Panc1 (cell line): Measurements from ENCODE around the gene DNM3. TPM values are rescaled to one million over a fixed set of nuclear protein-coding genes. Genes with fewer than 3 reads are reported as not detected.

Source experiments
- ATAC-seq: fragments of 200-7000 bp; cut with Tn5 transposase; 2 replicates; pipeline ENCODE4 v1.9.1; 2020; ENCODE audit warnings: mild to moderate bottlenecking, moderate library complexity
- BruUV-seq: library from RNA; stranded (reverse); fragments of 400-500 nt; replicated peaks from 2 replicates; lab custom pipeline; 2021; lab: Mats Ljungman, UMichigan
- CTCF ChIA-PET: fragments of 300-600 bp; sonication (Branson Sonifier 250); formaldehyde crosslinking; loops from one replicate; lab custom pipeline; 2022; ENCODE audit warnings: antibody characterized with exemption; lab: Charles Lee
- POLR2A ChIA-PET: fragments of 300-600 bp; sonication (Branson Sonifier 250); formaldehyde crosslinking; loops from one replicate; lab custom pipeline; 2022; ENCODE audit warnings: antibody characterized with exemption; lab: Charles Lee
- DNase-seq: peaks from one replicate; pipeline ENCODE4 v3.0.0-alpha.2; 2010; ENCODE audit warnings: low read depth, low spot score
- H3K27ac ChIP-seq: 2 replicates; pipeline ENCODE4 v1.5.1; 2011; ENCODE audit warnings: mild to moderate bottlenecking, low read length, inconsistent platforms
- H3K27me3 ChIP-seq: fragments of 200-500 bp; sonication (Bioruptor generic); 2 replicates; pipeline ENCODE4 v1.6.0; 2014; ENCODE audit warnings: low read length, inconsistent platforms; ENCODE audit not compliant: control insufficient read depth, insufficient read depth
- H3K36me3 ChIP-seq: fragments of 200-500 bp; sonication (Bioruptor generic); 2 replicates; pipeline ENCODE4 v1.5.1; 2014; ENCODE audit warnings: inconsistent platforms, mild to moderate bottlenecking, low read length, moderate library complexity; ENCODE audit not compliant: control insufficient read depth, insufficient read depth
- H3K4me1 ChIP-seq: 2 replicates; pipeline ENCODE4 v1.5.1; 2011; ENCODE audit warnings: inconsistent platforms, mild to moderate bottlenecking, low read length, moderate library complexity; ENCODE audit not compliant: control insufficient read depth, insufficient read depth
- H3K4me3 ChIP-seq, 2 experiments: 2 replicates each; pipeline ENCODE4 v1.5.1; 2011 to 2012; ENCODE audit warnings: low read depth in 2 of 2, low read length in 2 of 2, mild to moderate bottlenecking in 2 of 2, inconsistent platforms in 1 of 2, moderate library complexity in 1 of 2
- H3K9me3 ChIP-seq: fragments of 200-500 bp; sonication (Bioruptor generic); 2 replicates; pipeline ENCODE4 v1.5.1; 2014; ENCODE audit warnings: low read depth, mild to moderate bottlenecking, inconsistent platforms, low read length, moderate library complexity; ENCODE audit not compliant: control insufficient read depth, insufficient read depth
- POLR2AphosphoS5 ChIP-seq: IDR thresholded peaks from 2 replicates; pipeline ENCODE4 v1.6.1; 2012; ENCODE audit warnings: mild to moderate bottlenecking, low read depth, low read length, moderate library complexity
- REST ChIP-seq, 2 experiments: IDR thresholded peaks; 2 replicates each; pipeline ENCODE4 v1.6.1; 2011 to 2012; ENCODE audit warnings: low read depth in 2 of 2, control low read depth in 1 of 2, low read length in 1 of 2, mild to moderate bottlenecking in 1 of 2, moderate library complexity in 1 of 2; ENCODE audit not compliant: insufficient read depth in 1 of 2
- SIN3A ChIP-seq: IDR thresholded peaks from 2 replicates; pipeline ENCODE4 v1.6.1; 2012; ENCODE audit warnings: low read depth, mild to moderate bottlenecking, low read length, moderate library complexity, borderline replicate concordance; ENCODE audit not compliant: insufficient read depth
- TCF7L2 ChIP-seq: IDR thresholded peaks from 2 replicates; pipeline ENCODE4 v1.6.1; 2011; ENCODE audit warnings: mild to moderate bottlenecking, low read depth, low read length, inconsistent platforms
- in situ Hi-C: cut with HindIII; loops from 2 replicates; pipeline ENCODE4 v1.10.0; 2016; ENCODE audit warnings: low sequenced_read_pairs, low pct_unique_long_range_greater_than_20kb
- intact Hi-C: fragments of 100-400 bp; cut with micrococcal nuclease; formaldehyde crosslinking; loops from one replicate; pipeline ENCODE4 v1.10.0; 2022; ENCODE audit not compliant: unreplicated experiment
- total RNA-seq: library from RNA; stranded (reverse); gene quantifications from one replicate; pipeline ENCODE4 v1.2.1, GENCODE V29; 2021; ENCODE audit not compliant: unreplicated experiment
- TF ChIP-seq, protein P1 (sequence below): fragments of 450-650 bp; IDR thresholded peaks from 2 replicates; pipeline ENCODE4 v1.5.1; 2017; ENCODE audit warnings: mild to moderate bottlenecking

Gene DNM3
- total RNA-seq, 1 experiment from 2014 or later: 0.46 TPM

DNA sequence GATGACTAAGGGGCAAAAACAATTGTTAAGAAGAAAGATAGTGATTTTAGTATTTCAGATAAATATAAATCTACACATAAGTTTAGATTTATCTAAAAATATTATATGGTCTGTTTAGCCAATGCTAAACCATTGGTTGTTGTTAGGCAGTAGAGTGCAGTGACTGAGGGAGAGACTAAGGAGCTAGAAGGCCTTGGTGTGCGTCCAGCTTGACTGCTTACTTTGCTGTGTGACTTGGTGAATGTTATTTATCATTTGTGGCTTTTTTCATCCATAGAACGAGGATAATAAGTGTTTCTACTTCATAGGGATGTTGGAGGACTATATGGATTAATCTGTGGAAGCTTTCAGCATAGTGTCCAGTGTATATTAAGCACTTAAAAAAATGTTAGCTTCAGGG, 314.5 kb downstream of the DNM3 start:
- ChIA-PET POLR2A (interaction anchor here (1.1 kb wide), 1 partner anchor 166 kb away, joined by 3 read pairs; no protein-coding TSS in a partner anchor), CTCF (no interaction called here)
- DNase-seq: no peak
- H3K27me3 ChIP-seq: no peaks in the 10 kb centered on the region
- H3K36me3 ChIP-seq: no peaks in the 10 kb centered on the region
- H3K9me3 ChIP-seq: no peaks in the 10 kb centered on the region; the same call in 1 of the 2 replicates
- no peak for ATAC-seq
- intact Hi-C loops: no loop called here
- no peak overlapping the region for H3K4me3 ChIP-seq
- H3K4me1 ChIP-seq: no peaks in the 10 kb centered on the region
- H3K27ac ChIP-seq: peak overlapping the region; percentile 52
- in situ Hi-C loops: no loop called here
- TF ChIP-seq TCF7L2: no peak
- no peak for TF ChIP-seq REST (IDR thresholded peaks at IDR 0.05; ENCODE audit: insufficient read depth in 1 of 2, low read depth in 2 of 2, low read length in 1 of 2)
- no peak for TF ChIP-seq POLR2AphosphoS5
- TF ChIP-seq, protein P1, sequence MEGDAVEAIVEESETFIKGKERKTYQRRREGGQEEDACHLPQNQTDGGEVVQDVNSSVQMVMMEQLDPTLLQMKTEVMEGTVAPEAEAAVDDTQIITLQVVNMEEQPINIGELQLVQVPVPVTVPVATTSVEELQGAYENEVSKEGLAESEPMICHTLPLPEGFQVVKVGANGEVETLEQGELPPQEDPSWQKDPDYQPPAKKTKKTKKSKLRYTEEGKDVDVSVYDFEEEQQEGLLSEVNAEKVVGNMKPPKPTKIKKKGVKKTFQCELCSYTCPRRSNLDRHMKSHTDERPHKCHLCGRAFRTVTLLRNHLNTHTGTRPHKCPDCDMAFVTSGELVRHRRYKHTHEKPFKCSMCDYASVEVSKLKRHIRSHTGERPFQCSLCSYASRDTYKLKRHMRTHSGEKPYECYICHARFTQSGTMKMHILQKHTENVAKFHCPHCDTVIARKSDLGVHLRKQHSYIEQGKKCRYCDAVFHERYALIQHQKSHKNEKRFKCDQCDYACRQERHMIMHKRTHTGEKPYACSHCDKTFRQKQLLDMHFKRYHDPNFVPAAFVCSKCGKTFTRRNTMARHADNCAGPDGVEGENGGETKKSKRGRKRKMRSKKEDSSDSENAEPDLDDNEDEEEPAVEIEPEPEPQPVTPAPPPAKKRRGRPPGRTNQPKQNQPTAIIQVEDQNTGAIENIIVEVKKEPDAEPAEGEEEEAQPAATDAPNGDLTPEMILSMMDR: no peak
- TF ChIP-seq SIN3A: no peak
- BruUV-seq: no TSS peak

- Histone ChIP-seq H3K9me3 (no peaks in the 10 kb centered on the region), H3K27ac (peak overlapping the region; percentile 1; the same call in 1 of the 2 replicates), H3K36me3 (no peaks in the 10 kb centered on the region), H3K4me3 (no peak overlapping the region), H3K27me3 (no peaks in the 10 kb centered on the region), H3K4me1 (no peaks in the 10 kb centered on the region)
- no TSS peak for BruUV-seq
- DNase-seq: no peak
- ChIA-PET CTCF (no interaction called here), POLR2A (no interaction called here)
- TF ChIP-seq REST (IDR thresholded peaks at IDR 0.05; ENCODE audit: insufficient read depth in 1 of 2, low read depth in 2 of 2, low read length in 1 of 2) (no peak), POLR2AphosphoS5 (no peak), SIN3A (no peak), TCF7L2 (no peak)
- TF ChIP-seq, protein P1: no peak
- in situ Hi-C loops (no loop called here), intact Hi-C loops (no loop called here)
- ATAC-seq: no peak
These were observed 320.9 kb downstream of the DNM3 start for GRCh38 chr1:172162236-172162635.
